Pancreas (tissue), 10 donors: Measurements from ENCODE around the gene BACH2. TPM values are rescaled to one million over a fixed set of nuclear protein-coding genes. Genes with fewer than 3 reads are reported as not detected.

Experiments used
- ATAC-seq, 4 donors: fragments of 200-7000 bp; cut with Tn5 transposase; one replicate each; pipeline versions ENCODE4 v1.8.0 to v1.9.1; 2020; ENCODE audit warnings: mild to moderate bottlenecking in 4 of 4, moderate library complexity in 4 of 4
- DNase-seq, 6 donors: peaks; one replicate each; pipeline ENCODE4 v3.0.0-alpha.2; 2020
- FAIRE-seq: peaks from 2 replicates; lab custom pipeline; 2012; peaks lifted over from hg19 to GRCh38; lab: Jason Lieb, UNC
- H3K27ac ChIP-seq, 4 donors: fragments of 200-600 bp; sonication (generic); 1 replicate in 3 of 4; 2 replicates in 1 of 4; pipeline versions ENCODE4 v1.5.0 to v1.8.0; 2020
- H3K27me3 ChIP-seq, 4 donors: fragments of 200-600 bp; one replicate each; pipeline ENCODE4 v1.8.0; 2021
- H3K36me3 ChIP-seq, 3 donors: fragments of 200-600 bp; sonication (generic) in 1 of 3; one replicate each; pipeline versions ENCODE4 v1.5.0 to v1.8.0; 2020 to 2021
- H3K4me1 ChIP-seq, 3 donors: fragments of 200-600 bp; one replicate each; pipeline ENCODE4 v1.8.0; 2021
- H3K4me3 ChIP-seq, 4 donors: fragments of 200-600 bp; sonication (generic) in 2 of 4; one replicate each; pipeline versions ENCODE4 v1.5.0 to v1.8.0; 2020 to 2021
- H3K9me3 ChIP-seq, 4 donors: fragments of 200-600 bp; one replicate each; pipeline ENCODE4 v1.8.0; 2021
- WGBS, 2 donors: extraction: QIAGEN DNeasy Blood & Tissue Kit; methylation state at CpG; one replicate each; pipeline ENCODE4 v1.1.7; 2013; 5-methylcytosine and 5-hydroxymethylcytosine counted together
- intact Hi-C, 3 donors: fragments of 100-400 bp; cut with DNase I; formaldehyde crosslinking; loops; one replicate each; pipeline versions ENCODE4 v1.11.1 to v1.14.2; 2022
- polyA plus RNA-seq, 2 donors: library from polyadenylated mRNA; stranded (reverse); fragments of 200-250 nt; gene quantifications; one replicate each; pipeline ENCODE4 v1.2.3, GENCODE V29; 2013
- total RNA-seq, 6 donors: library from RNA; stranded (reverse); fragmentation: NEBNext Ultra II Directional in 4 of 6; extraction: Animal tissue kit (Norgen Biotek cat#: 25700) in 4 of 6; gene quantifications; one replicate each; pipeline versions ENCODE4 v1.2.1 to v1.2.4, GENCODE V29; 2021 to 2023
- TF ChIP-seq, protein P1 (sequence below), 4 donors: fragments of 200-600 bp; sonication (generic) in 3 of 4; IDR thresholded peaks; one replicate each; pipeline versions ENCODE4 v1.5.0 to v1.8.0; 2021; ENCODE audit warnings: antibody characterized with exemption in 4 of 4
- donor health status: healthy with polysubstance abuse.
- donor health status: DM: no; HTN: no; CAD: no; lungs with moderate emphysema.
- donor health status: DM: no; HTN: no; CAD: no.
- donor health status: control.
- donor health status: control.
- donor health status: Bipolar disorder and iron deficiency.
- donor health status: DM: yes; HTN: yes; CAD: no.
- donor health status: DM: no; HTN: no; CAD: no.
- donor health status: DM: no; HTN: no; CAD: no.
- donor health status: DM: yes; HTN: yes; CAD: no.

Gene BACH2
- total and polyA plus RNA-seq, 8 donors: 0.61 to 8.0 (median 4.9) TPM

DNA sequence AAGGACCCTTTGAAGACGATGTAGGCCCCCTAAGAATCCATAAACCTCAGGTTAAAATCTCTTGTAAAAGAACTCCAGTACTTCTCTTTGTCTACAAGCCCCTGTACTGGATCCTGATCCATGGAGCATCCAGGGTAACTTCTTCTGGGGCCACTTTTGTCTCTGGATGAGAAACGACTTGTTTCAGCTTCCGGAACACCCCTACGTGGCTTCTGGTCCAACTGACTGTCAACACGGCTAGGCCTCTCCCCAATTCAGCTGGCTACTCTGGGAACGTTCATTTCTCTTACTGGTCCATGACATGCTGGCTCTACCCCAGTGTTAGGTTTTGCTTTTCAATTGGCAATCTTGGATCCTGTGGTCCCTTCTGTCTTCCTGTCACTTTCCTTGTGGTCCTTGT is 198.0 kb downstream of the BACH2 start:
- WGBS, 2 donors: 58 to 59% methylated on average over 6 of the region's 6 CpGs
- FAIRE-seq: no peak
- Histone ChIP-seq H3K9me3 (no peaks in the 10 kb centered on the region), H3K27me3 (no peaks in the 10 kb centered on the region), H3K4me3 (no peak overlapping the region), H3K27ac (peak overlapping the region in 1 of 4 donors; percentile 46), H3K36me3 (no peaks in the 10 kb centered on the region), H3K4me1 (no peaks in the 10 kb centered on the region)
- no peak for DNase-seq
- intact Hi-C loops: no loop called here
- ATAC-seq: peak in 2 of 4 donors; percentile 10 to 15
- TF ChIP-seq, protein P1, sequence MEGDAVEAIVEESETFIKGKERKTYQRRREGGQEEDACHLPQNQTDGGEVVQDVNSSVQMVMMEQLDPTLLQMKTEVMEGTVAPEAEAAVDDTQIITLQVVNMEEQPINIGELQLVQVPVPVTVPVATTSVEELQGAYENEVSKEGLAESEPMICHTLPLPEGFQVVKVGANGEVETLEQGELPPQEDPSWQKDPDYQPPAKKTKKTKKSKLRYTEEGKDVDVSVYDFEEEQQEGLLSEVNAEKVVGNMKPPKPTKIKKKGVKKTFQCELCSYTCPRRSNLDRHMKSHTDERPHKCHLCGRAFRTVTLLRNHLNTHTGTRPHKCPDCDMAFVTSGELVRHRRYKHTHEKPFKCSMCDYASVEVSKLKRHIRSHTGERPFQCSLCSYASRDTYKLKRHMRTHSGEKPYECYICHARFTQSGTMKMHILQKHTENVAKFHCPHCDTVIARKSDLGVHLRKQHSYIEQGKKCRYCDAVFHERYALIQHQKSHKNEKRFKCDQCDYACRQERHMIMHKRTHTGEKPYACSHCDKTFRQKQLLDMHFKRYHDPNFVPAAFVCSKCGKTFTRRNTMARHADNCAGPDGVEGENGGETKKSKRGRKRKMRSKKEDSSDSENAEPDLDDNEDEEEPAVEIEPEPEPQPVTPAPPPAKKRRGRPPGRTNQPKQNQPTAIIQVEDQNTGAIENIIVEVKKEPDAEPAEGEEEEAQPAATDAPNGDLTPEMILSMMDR (IDR thresholded peaks at IDR 0.05): no peak

DNA sequence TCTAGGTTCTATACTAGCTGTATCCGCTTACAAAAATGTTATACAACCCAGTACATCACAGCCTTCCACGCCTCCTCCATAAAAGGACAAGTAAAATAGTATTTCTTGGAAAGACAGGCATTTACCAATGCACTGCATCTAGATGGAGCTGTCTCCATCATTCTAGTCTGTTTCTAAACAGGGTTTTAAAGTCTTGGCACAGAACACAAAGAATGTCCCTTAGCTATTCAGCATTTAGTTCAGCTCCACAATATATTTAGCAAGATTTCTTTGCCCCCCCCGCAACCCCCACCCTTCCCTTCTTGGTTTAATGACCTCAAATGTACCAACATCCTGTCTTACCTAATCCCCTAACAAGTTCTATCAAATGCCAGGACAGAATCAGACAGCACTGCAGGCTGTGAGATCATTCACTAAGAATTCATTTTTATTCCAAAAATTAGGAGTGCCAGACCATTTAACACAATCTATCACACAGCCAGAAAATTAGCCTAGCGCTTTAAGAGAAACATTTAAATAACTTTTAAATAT is 198.6 kb downstream of the BACH2 start:
- no peaks in the 10 kb centered on the region for H3K4me1 ChIP-seq
- H3K27ac ChIP-seq: peak overlapping the region in 1 of 4 donors; percentile 46
- FAIRE-seq: peak; percentile 45

DNA sequence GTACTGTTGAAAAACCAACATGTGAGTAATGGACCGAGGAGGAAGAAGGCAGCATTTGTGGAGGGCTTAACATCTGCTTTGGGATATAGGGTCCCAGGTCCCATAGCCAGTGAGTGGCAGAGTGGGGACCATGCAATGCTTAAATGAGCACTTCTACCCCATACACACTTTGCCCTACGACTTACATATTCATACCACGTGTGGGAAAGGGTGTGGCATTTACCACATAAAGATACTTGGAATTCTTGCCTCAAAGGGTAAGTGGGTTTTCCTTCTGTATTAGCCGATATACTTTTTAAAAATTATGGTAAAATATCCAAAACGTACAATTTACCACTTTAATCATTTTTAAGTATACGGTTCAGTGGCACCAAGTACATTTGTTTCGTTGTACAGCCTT is 199.3 kb downstream of the BACH2 start:
- Histone ChIP-seq H3K4me1 (no peaks in the 10 kb centered on the region), H3K27ac (no peak overlapping the region), H3K9me3 (no peaks in the 10 kb centered on the region), H3K27me3 (no peaks in the 10 kb centered on the region), H3K36me3 (no peaks in the 10 kb centered on the region), H3K4me3 (no peak overlapping the region)
- DNase-seq (no peak), ATAC-seq (no peak), FAIRE-seq (no peak)
- TF ChIP-seq, protein P1 (IDR thresholded peaks at IDR 0.05): no peak
- 75 to 82% methylated on average over 7 of the region's 7 CpGs for WGBS, 2 donors
- intact Hi-C loops: no loop called here

More for the DNA sequence above, 198.6 kb downstream of the BACH2 start:
- Histone ChIP-seq H3K9me3 (no peaks in the 10 kb centered on the region), H3K27me3 (no peaks in the 10 kb centered on the region), H3K36me3 (no peaks in the 10 kb centered on the region), H3K4me3 (no peak overlapping the region)
- ATAC-seq (peak; percentile 43 to 81 (median 74)), DNase-seq (peak in 2 of 6 donors; percentile 5 to 27)
- 51 to 55% methylated on average over 4 of the region's 4 CpGs for WGBS, 2 donors
- TF ChIP-seq, protein P1 (IDR thresholded peaks at IDR 0.05): no peak
- intact Hi-C loops: no loop called here

DNA sequence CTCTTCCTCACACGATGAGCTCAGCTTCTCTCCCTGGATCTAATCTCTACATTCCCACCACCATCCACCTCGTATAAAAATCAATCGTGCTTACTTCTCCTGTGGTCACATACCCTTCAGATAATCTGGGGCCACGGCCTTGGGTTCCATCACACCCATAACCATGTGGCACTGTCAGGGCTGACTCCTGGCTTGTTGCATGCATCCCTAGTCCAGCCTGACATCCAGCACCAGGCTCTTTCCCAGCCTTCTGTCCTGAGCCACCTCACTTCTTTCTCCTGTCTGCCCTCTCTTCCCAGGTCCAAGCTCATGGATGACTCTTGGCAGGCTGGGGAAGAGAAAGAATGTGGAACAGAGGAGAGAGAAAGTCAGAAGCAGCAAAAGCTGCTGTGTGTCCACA is 199.8 kb downstream of the BACH2 start:
- DNase-seq: no peak
- Histone ChIP-seq H3K4me1 (no peaks in the 10 kb centered on the region), H3K9me3 (no peaks in the 10 kb centered on the region), H3K27ac (no peak overlapping the region), H3K27me3 (no peaks in the 10 kb centered on the region), H3K36me3 (no peaks in the 10 kb centered on the region), H3K4me3 (no peak overlapping the region)
- no peak for FAIRE-seq
- no peak for ATAC-seq
- intact Hi-C loops: no loop called here
- TF ChIP-seq, protein P1 (IDR thresholded peaks at IDR 0.05): no peak
- 66 to 79% methylated on average over 4 of the region's 4 CpGs for WGBS, 2 donors

DNA sequence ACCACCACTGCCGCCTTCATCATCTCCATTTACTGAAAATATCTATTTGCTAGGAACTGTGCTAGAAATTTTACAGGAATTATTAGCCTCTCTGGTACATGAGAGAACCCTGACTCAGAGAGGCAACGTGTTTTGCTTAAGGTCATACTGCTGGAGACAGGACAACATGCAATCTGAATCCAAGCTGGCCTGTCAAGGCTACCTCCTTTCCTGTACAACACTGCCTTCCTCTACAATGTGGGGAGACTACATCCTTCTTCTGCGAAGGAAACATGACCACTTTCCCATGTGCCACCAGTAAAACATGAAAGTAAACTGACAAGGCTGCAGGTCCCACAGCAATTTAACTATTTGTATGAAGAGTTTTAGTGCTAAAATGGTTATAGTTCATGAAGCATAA is 200.9 kb downstream of the BACH2 start:
- no peaks in the 10 kb centered on the region for H3K27me3 ChIP-seq
- no peaks in the 10 kb centered on the region for H3K9me3 ChIP-seq
- intact Hi-C loops: no loop called here
- WGBS, 2 donors: 76% methylated on average over 3 of the region's 3 CpGs
- TF ChIP-seq, protein P1 (IDR thresholded peaks at IDR 0.05): no peak
- no peaks in the 10 kb centered on the region for H3K36me3 ChIP-seq
- DNase-seq (no peak), FAIRE-seq (no peak), ATAC-seq (no peak)
- no peaks in the 10 kb centered on the region for H3K4me1 ChIP-seq
- H3K4me3 ChIP-seq: no peak overlapping the region
- H3K27ac ChIP-seq: no peak overlapping the region
